Germinal center (tissue), 1 donor: Measurements from ENCODE around the gene RAB5IF.
A peak's percentile ranks its signal among the peaks of the same experiment; 100 is the strongest.
"Not testable (repeated sequence)": the region's sequence is repeated elsewhere in the genome, so short reads cannot be mapped to it uniquely, and the experiment has no call there.

Experiments used
- DNase-seq: peaks from one replicate; pipeline ENCODE4 v3.0.0; 2012; ENCODE audit warnings: mixed read lengths, low spot score

Gene RAB5IF

DNA sequence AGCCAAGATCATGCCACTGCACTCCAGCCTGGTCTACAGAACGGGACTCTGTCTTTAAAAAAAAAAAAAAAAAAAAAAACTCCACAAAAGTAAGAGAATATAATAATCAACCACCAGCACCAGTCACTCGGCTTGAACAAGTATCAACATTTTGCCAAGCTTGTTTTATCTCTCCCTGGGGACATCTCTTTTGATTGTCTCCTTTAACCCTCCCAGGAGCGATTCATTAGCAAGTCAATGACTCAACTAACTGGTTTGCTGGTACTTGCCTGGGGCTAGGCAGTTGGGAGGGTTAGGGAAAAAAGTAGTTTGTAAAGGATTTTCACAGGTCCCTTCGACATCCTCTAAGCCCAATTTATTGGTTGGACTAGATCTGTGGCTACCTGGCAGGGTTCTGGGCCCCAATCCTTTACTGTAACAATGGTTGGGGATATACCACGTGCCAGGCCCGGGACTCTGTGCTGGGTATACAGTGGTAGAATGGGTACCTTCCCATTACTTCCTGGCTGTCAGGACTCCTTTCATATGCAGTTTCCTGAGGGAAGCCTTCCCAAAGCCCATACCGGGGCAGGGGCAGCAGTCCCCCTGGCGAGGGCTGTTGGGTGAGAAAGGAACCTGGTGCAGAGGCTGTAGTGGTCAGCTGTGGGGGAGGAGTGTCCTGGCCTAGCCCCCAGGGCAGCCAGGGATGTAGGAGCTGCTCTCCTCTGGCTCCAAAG, 20.0 kb upstream of the RAB5IF start:
- DNase-seq = no peak

DNA sequence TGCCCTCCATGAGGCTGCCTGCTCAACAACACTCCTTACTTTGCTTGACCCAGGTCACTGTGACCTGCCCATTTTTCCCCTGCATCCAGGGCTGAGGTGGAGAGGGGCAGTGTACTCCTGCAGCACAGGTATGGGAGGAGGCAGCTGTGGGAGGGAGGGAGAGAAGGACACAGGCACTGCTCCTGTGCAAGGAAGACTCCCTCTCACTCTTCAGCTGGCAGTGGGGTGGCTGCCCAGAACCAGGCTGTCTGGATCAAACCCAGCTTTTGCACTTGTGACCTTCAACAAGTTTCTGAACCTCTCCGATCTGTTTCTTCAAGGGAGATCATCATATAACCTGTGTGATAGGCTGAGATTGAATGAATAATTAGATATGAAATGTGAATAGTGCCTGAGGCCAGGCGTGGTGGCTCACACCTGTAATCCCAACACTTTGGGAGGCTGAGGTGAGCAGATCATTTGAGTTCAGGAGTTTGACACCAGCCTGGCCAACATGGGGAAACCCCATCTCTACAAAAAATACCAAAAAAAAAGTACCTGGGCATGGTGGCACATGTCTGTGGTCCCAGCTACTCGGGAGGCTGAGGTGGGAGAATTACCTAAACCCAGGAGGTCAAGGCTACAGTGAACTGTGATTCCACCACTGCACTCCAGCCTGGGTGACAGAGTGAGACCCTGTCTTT, 18.1 kb upstream of the RAB5IF start:
- DNase-seq = no peak

DNA sequence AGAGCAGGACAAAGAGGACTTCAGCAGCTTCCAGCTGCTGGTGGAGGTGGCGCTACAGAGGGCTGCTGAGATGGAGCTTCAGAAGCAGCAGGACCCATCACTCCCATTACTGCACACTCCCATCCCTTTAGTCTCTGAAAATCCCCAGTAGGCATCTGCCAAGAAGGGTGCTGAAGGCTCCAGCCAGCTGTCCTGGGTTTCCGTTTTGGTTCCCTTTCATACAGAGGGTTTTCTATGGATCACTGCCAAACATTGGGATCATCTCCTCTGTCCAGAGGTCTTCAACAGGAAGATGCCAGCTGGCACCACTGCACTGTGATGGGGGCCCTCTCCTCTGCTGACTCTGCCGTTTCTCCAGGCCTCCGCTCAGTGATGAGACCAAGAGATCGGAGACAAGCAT, 14.3 kb upstream of the RAB5IF start:
- no peak for DNase-seq

DNA sequence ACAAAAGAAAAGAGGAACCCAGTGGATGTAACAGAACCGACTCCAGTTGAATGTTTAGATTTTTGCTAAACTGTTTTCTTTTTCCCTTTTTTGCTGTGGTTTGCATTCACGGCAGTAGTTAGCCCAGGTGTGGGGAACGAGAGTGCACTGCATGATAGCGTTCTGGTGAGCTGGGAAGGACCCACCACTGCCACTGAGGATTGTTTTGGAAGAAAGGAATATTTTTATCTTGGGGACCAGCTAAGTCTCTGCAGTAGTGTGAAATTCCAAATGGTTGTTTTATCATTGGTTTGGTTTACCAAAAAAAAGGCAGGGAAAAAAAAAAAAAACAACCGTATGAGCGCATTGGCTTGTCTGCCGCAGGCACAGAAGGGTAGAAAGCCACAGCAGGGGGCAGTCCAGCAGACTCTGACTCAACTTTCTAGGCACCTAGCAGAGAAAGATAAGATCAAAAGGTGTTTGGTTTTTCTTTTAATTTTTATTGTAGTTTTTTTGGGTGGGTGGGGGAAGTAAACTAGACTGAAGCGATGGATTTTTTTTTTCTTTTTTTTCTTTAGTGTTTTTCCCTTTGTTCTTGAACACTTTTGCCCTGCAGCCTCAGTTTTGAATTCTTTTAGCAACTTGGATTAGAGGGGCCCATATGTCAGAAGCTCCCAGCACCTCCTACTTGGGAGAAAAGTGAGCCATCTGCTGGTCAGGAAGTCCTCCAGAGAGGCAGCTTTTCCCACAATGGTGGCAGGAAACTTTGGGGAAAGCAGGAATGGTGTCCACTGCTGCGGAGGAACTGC, 13.5 kb upstream of the RAB5IF start:
- DNase-seq = no peak

DNA sequence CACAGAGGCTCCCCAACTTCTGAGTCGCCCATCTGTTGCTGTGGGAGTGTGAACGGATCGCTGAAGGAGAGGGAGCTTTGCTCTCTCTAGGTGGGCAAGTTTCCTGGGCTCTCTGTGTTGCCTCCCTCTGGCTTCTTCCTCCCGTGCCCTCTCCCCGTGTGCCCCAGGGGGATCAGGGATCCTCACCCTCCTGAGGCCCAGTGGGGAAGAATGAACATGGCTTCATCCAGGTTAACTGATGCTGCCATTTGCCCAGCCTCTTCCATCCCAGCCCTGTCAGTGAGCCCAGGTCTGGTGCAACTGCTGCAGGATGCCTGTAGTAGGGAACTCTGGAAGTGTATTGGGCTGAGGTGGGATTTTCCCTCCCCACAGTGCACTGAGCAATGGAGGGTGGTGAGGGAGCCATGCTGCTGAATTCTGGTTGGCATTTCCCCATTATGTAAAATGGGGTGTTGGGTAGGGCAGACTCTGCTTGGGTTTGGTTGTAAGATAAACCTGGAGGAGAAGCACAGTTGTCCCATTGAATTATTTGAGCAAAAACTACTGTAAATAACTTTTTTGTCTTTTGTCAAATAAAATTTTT, 12.1 kb upstream of the RAB5IF start:
- DNase-seq = no peak

DNA sequence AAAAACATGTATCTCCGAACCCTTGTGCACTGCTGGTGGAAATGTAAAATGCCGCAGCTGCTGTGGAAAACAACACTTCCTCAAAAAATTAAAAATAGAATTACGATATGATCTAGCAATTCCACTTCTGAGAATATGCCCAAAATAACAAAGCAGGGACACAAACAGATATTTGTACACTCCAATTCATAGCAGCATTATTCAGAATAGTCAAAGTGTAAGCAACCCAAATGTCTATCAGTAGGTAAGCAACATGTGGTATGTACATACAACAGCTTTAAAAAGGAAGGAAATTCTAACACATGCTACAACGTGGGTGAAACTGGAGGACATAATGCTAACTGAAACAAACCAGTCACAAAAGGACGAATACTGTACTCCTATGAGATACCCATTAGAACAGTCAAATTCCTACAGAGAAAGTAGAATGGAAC, 5.7 kb upstream of the RAB5IF start:
- DNase-seq = no peak

GRCh38 chr20:36601540-36601939, 4.0 kb upstream of the RAB5IF start:
- DNase-seq = no peak

DNA sequence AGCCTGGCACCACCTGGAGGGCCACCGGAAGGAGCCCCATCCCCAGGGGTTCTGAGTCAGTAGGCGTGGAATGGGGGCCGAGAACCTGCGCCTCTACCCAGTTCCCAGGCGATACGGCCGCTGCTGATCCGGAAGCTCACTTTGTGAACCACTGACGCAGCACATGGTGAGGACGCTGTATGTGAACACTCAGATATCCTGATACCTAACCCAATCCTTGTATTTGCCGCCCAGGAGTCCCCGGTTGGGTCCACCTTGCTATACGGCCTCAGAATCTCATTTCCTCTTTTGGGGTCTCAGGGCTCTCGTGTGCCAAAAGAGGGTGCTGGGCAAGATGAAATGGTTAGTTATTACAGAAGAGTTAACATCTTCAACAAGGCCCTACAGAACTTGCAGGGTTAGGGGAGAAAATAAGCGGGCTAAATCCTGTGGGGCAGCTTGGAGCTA, 604 bp upstream of the RAB5IF start:
- peak; percentile 58 for DNase-seq

GRCh38 chr20:36606158-36607066, 833 bp downstream of the RAB5IF start:
- DNase-seq = no peak

DNA sequence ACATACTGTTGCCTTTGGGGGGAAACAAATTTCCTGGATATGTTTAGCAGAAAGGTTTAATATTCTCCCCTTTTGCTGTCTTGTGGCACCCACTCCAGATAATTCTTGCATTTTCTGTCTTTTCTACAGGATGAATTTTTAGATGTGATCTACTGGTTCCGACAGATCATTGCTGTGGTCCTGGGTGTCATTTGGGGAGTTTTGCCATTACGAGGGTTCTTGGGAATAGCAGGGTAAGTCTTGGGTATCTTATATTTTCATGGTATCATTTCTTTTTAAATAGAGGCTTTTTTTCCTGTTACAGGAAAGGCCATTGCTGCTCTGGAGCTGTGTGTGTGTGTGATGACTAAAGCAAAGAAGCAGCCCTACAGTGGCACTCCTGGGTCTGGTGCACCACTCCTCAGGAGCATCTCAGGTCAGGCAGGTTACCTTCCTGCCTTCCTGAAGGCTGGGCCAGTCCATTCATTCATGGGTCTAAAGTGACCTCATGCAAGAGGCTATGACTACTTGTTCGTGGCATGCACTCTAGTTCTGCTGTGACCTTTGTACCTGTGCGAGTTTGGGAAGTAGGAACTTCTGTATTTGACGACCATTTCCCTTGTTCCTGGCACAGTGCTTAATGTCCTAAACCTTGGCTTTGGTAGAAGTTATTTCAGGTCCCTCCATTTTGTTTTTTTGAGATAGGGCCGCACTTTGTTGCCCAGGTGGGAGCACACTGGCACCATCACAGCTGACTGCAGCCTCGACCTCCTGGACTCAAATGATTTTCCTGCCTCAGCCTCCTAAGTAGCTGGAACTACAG, 2.2 kb downstream of the RAB5IF start:
- DNase-seq = no peak

GRCh38 chr20:36608388-36608728, 2.8 kb downstream of the RAB5IF start:
- not testable (repeated sequence) for DNase-seq

GRCh38 chr20:36611625-36612024, 6.0 kb downstream of the RAB5IF start:
- no peak for DNase-seq

GRCh38 chr20:36613974-36614373, 8.4 kb downstream of the RAB5IF start:
- no peak for DNase-seq

DNA sequence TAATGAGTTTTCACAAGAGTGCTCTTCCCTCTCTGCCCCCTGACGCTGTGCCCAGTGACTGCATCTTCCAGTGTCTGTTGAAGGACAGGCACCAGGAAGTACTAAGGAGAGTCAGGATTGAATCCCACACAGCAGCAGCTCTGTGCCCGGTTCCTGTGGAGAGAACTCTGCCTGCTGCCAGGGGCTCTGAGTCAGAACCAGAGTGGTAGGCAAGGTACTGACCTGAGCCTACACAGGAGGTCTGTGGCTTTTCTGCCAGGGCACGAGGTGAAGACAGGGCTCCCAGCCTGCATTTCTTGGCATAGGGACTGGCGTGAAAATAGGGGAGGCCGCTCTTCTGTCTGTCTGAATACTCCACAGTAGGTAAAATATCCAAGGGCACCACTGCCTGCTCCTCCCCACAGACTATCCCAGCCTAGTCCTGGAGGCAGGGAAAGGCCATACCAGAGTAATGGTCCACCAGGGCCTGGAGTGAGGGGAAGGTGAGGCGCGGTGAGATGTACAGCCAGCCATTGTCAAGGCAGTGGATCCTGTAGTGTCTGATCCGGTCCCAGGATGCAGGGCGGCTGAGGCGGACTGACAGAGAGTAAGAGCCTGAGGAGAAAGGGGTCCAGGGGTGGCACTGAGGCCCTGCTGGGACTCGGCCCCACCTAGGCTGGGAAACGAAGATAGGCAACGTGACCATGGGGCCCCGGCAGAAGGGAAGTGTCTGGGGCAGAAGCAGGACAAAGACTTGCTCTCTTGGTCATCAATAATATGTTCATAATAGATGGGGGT, 9.4 kb downstream of the RAB5IF start:
- DNase-seq = no peak

DNA sequence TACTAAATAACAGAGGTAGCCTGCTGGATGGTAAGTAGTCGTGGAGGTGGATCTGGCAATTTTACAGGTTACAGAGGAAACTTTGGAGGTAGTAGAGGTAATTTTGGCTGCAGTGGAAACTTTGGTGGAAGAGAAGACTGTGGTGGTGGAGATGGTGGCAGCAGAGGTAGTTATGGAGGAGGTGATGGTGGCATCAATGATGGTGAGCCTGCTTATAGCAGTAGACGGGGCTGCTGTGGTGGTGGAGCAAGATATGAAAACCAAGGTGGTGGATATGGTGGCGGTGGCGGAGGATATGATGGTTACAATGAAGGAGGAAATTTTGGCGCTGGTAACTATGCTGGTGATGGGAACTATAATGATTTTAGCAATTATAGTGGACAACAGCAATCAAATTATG, 15.3 kb downstream of the RAB5IF start:
- DNase-seq = no peak

DNA sequence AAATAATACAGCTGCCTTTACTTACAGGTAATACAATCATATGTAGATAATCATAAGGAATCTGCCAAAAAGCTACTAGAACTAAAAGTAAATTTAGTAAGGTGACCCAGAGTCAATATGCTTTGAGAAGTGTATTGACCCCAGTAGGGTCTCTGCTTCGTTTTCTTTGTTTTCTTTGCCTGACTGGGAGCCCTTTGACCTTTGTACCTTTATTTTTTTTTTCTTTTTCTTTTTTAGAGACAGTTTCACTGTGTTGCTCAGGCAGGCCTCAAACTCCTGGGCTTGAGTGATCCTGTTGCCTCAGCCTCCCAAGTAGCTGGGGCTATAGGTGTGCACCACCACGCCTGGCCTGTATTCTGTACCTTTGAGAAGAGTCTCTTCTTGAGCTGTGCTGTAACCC, 17.9 kb downstream of the RAB5IF start:
- DNase-seq = no peak

GRCh38 chr20:36624068-36624943, 18.7 kb downstream of the RAB5IF start:
- DNase-seq = no peak

DNA sequence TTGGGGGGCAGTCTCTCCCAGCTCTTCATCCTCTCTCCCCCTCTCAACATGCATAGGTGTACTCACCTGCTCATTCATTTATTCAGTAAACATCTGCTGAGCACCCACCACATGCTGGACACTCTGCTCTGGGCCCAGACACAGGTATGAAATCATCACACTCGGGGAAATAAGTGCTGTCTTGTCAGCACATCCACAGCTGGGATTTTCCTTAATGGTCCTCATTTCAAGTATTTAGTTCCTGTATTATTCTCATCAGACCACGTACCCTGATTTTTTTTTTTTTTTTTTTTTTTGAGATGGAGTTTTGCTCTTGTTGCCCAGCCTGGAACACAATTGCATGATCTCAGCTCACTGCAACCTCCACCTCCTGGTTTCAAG, 19.4 kb downstream of the RAB5IF start:
- no peak for DNase-seq

- DNase-seq = no peak
Observed at GRCh38 chr20:36628076-36628475, 22.5 kb downstream of the RAB5IF start.
